Subcutaneous abdominal adipose tissue (tissue), 5 donors: ENCODE measurements around the gene FGD5.

Experiments used
- H3K27ac ChIP-seq: one replicate; pipeline ENCODE4 v1.7.0; 2013; ENCODE audit warnings: low read depth, mild to moderate bottlenecking, inconsistent platforms, low read length, moderate library complexity
- H3K27me3 ChIP-seq, 5 donors: one replicate each; pipeline ENCODE4 v1.7.0; 2013; ENCODE audit warnings: low read length in 5 of 5, inconsistent platforms in 1 of 5; ENCODE audit not compliant: control insufficient read depth in 5 of 5, insufficient read depth in 4 of 5
- H3K36me3 ChIP-seq, 5 donors: one replicate each; pipeline ENCODE4 v1.7.0; 2013; ENCODE audit warnings: low read length in 5 of 5; ENCODE audit not compliant: control insufficient read depth in 5 of 5, insufficient read depth in 5 of 5
- H3K4me1 ChIP-seq, 5 donors: one replicate each; pipeline ENCODE4 v1.7.0; 2013; ENCODE audit warnings: low read length in 5 of 5, mild to moderate bottlenecking in 3 of 5, moderate library complexity in 1 of 5; ENCODE audit not compliant: control insufficient read depth in 5 of 5, insufficient read depth in 5 of 5
- H3K4me3 ChIP-seq, 5 donors: one replicate each; pipeline ENCODE4 v1.7.0; 2013; ENCODE audit warnings: low read length in 5 of 5, low read depth in 1 of 5
- H3K9ac ChIP-seq, 5 donors: one replicate each; pipeline ENCODE4 v1.7.0; 2013; ENCODE audit warnings: low read length in 5 of 5, mild to moderate bottlenecking in 4 of 5, moderate library complexity in 3 of 5
- H3K9me3 ChIP-seq, 5 donors: one replicate each; pipeline ENCODE4 v1.7.0; 2013; ENCODE audit warnings: low read length in 5 of 5; ENCODE audit not compliant: control insufficient read depth in 5 of 5
- donor health status: healthy.
- donor health status: healthy.
- donor health status: healthy.
- donor health status: healthy.
- donor health status: healthy.

The FGD5 gene

GRCh38 chr3:14836049-14836468, 17.3 kb downstream of the FGD5 start:
- Histone ChIP-seq H3K4me1 (peaks cover 29 to 82% (median 51%) of the 10 kb centered on the region in 5 donors), H3K36me3 (peaks cover 0 to 3% (median 0%) of the 10 kb centered on the region in 5 donors), H3K27ac (peak overlapping the region; percentile 67), H3K4me3 (no peak overlapping the region), H3K9me3 (no peaks in the 10 kb centered on the region), H3K27me3 (no peaks in the 10 kb centered on the region), H3K9ac (no peak overlapping the region)

GRCh38 chr3:14837186-14837877, 18.6 kb downstream of the FGD5 start:
- Histone ChIP-seq H3K36me3 (no peaks in the 10 kb centered on the region), H3K4me1 (peaks cover 35 to 82% (median 61%) of the 10 kb centered on the region in 5 donors), H3K27me3 (no peaks in the 10 kb centered on the region), H3K4me3 (peak overlapping the region in 1 of 5 donors; percentile 15), H3K9me3 (no peaks in the 10 kb centered on the region), H3K9ac (peak overlapping the region in 1 of 5 donors; percentile 45), H3K27ac (peak overlapping the region; percentile 67)

GRCh38 chr3:14837878-14838258, 19.1 kb downstream of the FGD5 start:
- Histone ChIP-seq H3K36me3 (no peaks in the 10 kb centered on the region), H3K4me1 (peaks cover 35 to 80% (median 58%) of the 10 kb centered on the region in 5 donors), H3K27ac (peak overlapping the region; percentile 67)

GRCh38 chr3:14839236-14839635, 20.5 kb downstream of the FGD5 start:
- Histone ChIP-seq H3K36me3 (no peaks in the 10 kb centered on the region), H3K9me3 (no peaks in the 10 kb centered on the region), H3K9ac (peak overlapping the region in 1 of 5 donors; percentile 19), H3K27me3 (no peaks in the 10 kb centered on the region), H3K27ac (peak overlapping the region; percentile 67), H3K4me1 (peaks cover 33 to 72% (median 58%) of the 10 kb centered on the region in 5 donors), H3K4me3 (no peak overlapping the region)

More at GRCh38 chr3:14837878-14838258, 19.1 kb downstream of the FGD5 start:
- no peaks in the 10 kb centered on the region for H3K9me3 ChIP-seq
- peak overlapping the region in 2 of 5 donors; percentile 6 to 15 for H3K4me3 ChIP-seq
- H3K9ac ChIP-seq: peak overlapping the region in 1 of 5 donors; percentile 44
- H3K27me3 ChIP-seq: no peaks in the 10 kb centered on the region

- Histone ChIP-seq H3K36me3 (no peaks in the 10 kb centered on the region), H3K4me1 (peaks cover 20 to 70% (median 51%) of the 10 kb centered on the region in 5 donors), H3K27ac (no peak overlapping the region), H3K27me3 (no peaks in the 10 kb centered on the region), H3K9ac (peak overlapping the region in 2 of 5 donors; percentile 1 to 16), H3K4me3 (no peak overlapping the region), H3K9me3 (no peaks in the 10 kb centered on the region)
These were observed 23.1 kb downstream of the FGD5 start for GRCh38 chr3:14841836-14842235.

GRCh38 chr3:14842277-14842676, 23.5 kb downstream of the FGD5 start:
- Histone ChIP-seq H3K27me3 (no peaks in the 10 kb centered on the region), H3K36me3 (no peaks in the 10 kb centered on the region), H3K27ac (no peak overlapping the region), H3K4me3 (no peak overlapping the region), H3K9me3 (no peaks in the 10 kb centered on the region), H3K4me1 (peaks cover 20 to 70% (median 48%) of the 10 kb centered on the region in 5 donors), H3K9ac (no peak overlapping the region)

- H3K4me1 ChIP-seq: peaks cover 10 to 70% (median 44%) of the 10 kb centered on the region in 5 donors
- no peak overlapping the region for H3K9ac ChIP-seq
- peaks cover 0 to 7% (median 0%) of the 10 kb centered on the region in 5 donors for H3K27me3 ChIP-seq
These were observed 24.6 kb downstream of the FGD5 start for GRCh38 chr3:14843321-14843720.

GRCh38 chr3:14844386-14845170, 25.8 kb downstream of the FGD5 start:
- H3K4me1 ChIP-seq: peaks cover 4 to 70% (median 43%) of the 10 kb centered on the region in 5 donors
- peaks cover 0 to 7% (median 2%) of the 10 kb centered on the region in 5 donors for H3K27me3 ChIP-seq
- H3K36me3 ChIP-seq: no peaks in the 10 kb centered on the region
- no peak overlapping the region for H3K4me3 ChIP-seq
- no peaks in the 10 kb centered on the region for H3K9me3 ChIP-seq
- no peak overlapping the region for H3K9ac ChIP-seq
- no peak overlapping the region for H3K27ac ChIP-seq

More at GRCh38 chr3:14843321-14843720, 24.6 kb downstream of the FGD5 start:
- H3K9me3 ChIP-seq: no peaks in the 10 kb centered on the region
- H3K36me3 ChIP-seq: no peaks in the 10 kb centered on the region
- no peak overlapping the region for H3K4me3 ChIP-seq
- no peak overlapping the region for H3K27ac ChIP-seq

- Histone ChIP-seq H3K4me3 (no peak overlapping the region), H3K27ac (no peak overlapping the region), H3K9me3 (no peaks in the 10 kb centered on the region), H3K27me3 (peaks cover 0 to 9% (median 3%) of the 10 kb centered on the region in 5 donors), H3K36me3 (no peaks in the 10 kb centered on the region), H3K4me1 (peaks cover 4 to 76% (median 49%) of the 10 kb centered on the region in 5 donors), H3K9ac (no peak overlapping the region)
These were observed 26.4 kb downstream of the FGD5 start for GRCh38 chr3:14845180-14845579.

- Histone ChIP-seq H3K9me3 (no peaks in the 10 kb centered on the region), H3K27me3 (peaks cover 0 to 11% (median 3%) of the 10 kb centered on the region in 5 donors), H3K4me1 (peaks cover 4 to 81% (median 51%) of the 10 kb centered on the region in 5 donors), H3K9ac (no peak overlapping the region), H3K36me3 (no peaks in the 10 kb centered on the region), H3K27ac (no peak overlapping the region), H3K4me3 (no peak overlapping the region)
These were observed 27.1 kb downstream of the FGD5 start for GRCh38 chr3:14845826-14846225.
